ENCODE results near the gene PPP1R3G. TPM values are rescaled to one million over a fixed set of nuclear protein-coding genes. Genes with fewer than 3 reads are reported as not detected.

Gene PPP1R3G
- total RNA-seq, 2 donors from 2014 or later, result 1.5 to 1.7 TPM

GRCh38 chr6:5090603-5091002 lies 5.5 kb downstream of the PPP1R3G start:
- no peaks in the 10 kb centered on the region for H3K9me3 ChIP-seq
- H3K27me3 ChIP-seq (replicated peaks; ENCODE audit: insufficient read depth), result no peaks in the 10 kb centered on the region
- DNase-seq (ENCODE audit: low spot score), result no peak
- TF ChIP-seq POLR2A (IDR thresholded peaks at IDR 0.05), result no peak
- no peak overlapping the region for H3K27ac ChIP-seq
- intact Hi-C loops (cut with DNase I), result no loop called here
- no peaks in the 10 kb centered on the region for H3K36me3 ChIP-seq
- H3K4me1 ChIP-seq (replicated peaks), result no peaks in the 10 kb centered on the region
- H3K4me3 ChIP-seq, result no peak overlapping the region
- 87% methylated on average over 7 of the region's 7 CpGs for WGBS

GRCh38 chr6:5091210-5092069 lies 6.3 kb downstream of the PPP1R3G start:
- WGBS, result 84% methylated on average over 10 of the region's 10 CpGs
- no peaks in the 10 kb centered on the region for H3K36me3 ChIP-seq
- no peak overlapping the region for H3K27ac ChIP-seq
- no peaks in the 10 kb centered on the region for H3K4me1 ChIP-seq (replicated peaks)
- intact Hi-C loops (cut with DNase I), result no loop called here
- no peaks in the 10 kb centered on the region for H3K27me3 ChIP-seq (replicated peaks; ENCODE audit: insufficient read depth)
- DNase-seq (ENCODE audit: low spot score), result no peak
- no peaks in the 10 kb centered on the region for H3K9me3 ChIP-seq
- no peak overlapping the region for H3K4me3 ChIP-seq
- TF ChIP-seq POLR2AphosphoS5 (IDR thresholded peaks at IDR 0.05), result no peak
- TF ChIP-seq POLR2A (IDR thresholded peaks at IDR 0.05), result no peak
- no peak for TF ChIP-seq CTCF (IDR thresholded peaks at IDR 0.05)

GRCh38 chr6:5093231-5094015 lies 8.3 kb downstream of the PPP1R3G start:
- Histone ChIP-seq H3K27me3 (replicated peaks; ENCODE audit: insufficient read depth) (no peaks in the 10 kb centered on the region), H3K4me3 (no peak overlapping the region), H3K9me3 (no peaks in the 10 kb centered on the region), H3K27ac (no peak overlapping the region), H3K36me3 (no peaks in the 10 kb centered on the region), H3K4me1 (replicated peaks) (no peaks in the 10 kb centered on the region)
- intact Hi-C loops (cut with DNase I), result no loop called here
- TF ChIP-seq CTCF (IDR thresholded peaks at IDR 0.05) (no peak), POLR2AphosphoS5 (IDR thresholded peaks at IDR 0.05) (no peak), POLR2A (IDR thresholded peaks at IDR 0.05) (no peak)
- 86% methylated on average over 7 of the region's 7 CpGs for WGBS
- no peak for DNase-seq (ENCODE audit: low spot score)

- no peak for TF ChIP-seq POLR2A (IDR thresholded peaks at IDR 0.05)
- no peak for TF ChIP-seq CTCF (IDR thresholded peaks at IDR 0.05)
- TF ChIP-seq POLR2AphosphoS5 (IDR thresholded peaks at IDR 0.05), result no peak
- no peak overlapping the region for H3K27ac ChIP-seq
- 64% methylated on average over 3 of the region's 3 CpGs for WGBS
- no peaks in the 10 kb centered on the region for H3K36me3 ChIP-seq
- no peak for DNase-seq (ENCODE audit: low spot score)
- H3K9me3 ChIP-seq, result no peaks in the 10 kb centered on the region
- intact Hi-C loops (cut with DNase I), result no loop called here
- no peaks in the 10 kb centered on the region for H3K27me3 ChIP-seq (replicated peaks; ENCODE audit: insufficient read depth)
- H3K4me1 ChIP-seq (replicated peaks), result no peaks in the 10 kb centered on the region
- no peak overlapping the region for H3K4me3 ChIP-seq
Observed at GRCh38 chr6:5094327-5094726, 9.2 kb downstream of the PPP1R3G start.

GRCh38 chr6:5095236-5095635 lies 10.1 kb downstream of the PPP1R3G start:
- no peak for TF ChIP-seq POLR2AphosphoS5 (IDR thresholded peaks at IDR 0.05)
- no peak for TF ChIP-seq CTCF (IDR thresholded peaks at IDR 0.05)
- TF ChIP-seq POLR2A (IDR thresholded peaks at IDR 0.05), result no peak
- Histone ChIP-seq H3K27ac (no peak overlapping the region), H3K36me3 (no peaks in the 10 kb centered on the region), H3K9me3 (no peaks in the 10 kb centered on the region), H3K27me3 (replicated peaks; ENCODE audit: insufficient read depth) (no peaks in the 10 kb centered on the region), H3K4me3 (no peak overlapping the region), H3K4me1 (replicated peaks) (no peaks in the 10 kb centered on the region)
- WGBS, result 63% methylated on average over 3 of the region's 3 CpGs
- DNase-seq (ENCODE audit: low spot score), result no peak
- intact Hi-C loops (cut with DNase I), result no loop called here
